ENCODE measurements around the gene GKN1.
A peak's percentile ranks its signal among the peaks of the same experiment; 100 is the strongest.

The GKN1 gene

DNA sequence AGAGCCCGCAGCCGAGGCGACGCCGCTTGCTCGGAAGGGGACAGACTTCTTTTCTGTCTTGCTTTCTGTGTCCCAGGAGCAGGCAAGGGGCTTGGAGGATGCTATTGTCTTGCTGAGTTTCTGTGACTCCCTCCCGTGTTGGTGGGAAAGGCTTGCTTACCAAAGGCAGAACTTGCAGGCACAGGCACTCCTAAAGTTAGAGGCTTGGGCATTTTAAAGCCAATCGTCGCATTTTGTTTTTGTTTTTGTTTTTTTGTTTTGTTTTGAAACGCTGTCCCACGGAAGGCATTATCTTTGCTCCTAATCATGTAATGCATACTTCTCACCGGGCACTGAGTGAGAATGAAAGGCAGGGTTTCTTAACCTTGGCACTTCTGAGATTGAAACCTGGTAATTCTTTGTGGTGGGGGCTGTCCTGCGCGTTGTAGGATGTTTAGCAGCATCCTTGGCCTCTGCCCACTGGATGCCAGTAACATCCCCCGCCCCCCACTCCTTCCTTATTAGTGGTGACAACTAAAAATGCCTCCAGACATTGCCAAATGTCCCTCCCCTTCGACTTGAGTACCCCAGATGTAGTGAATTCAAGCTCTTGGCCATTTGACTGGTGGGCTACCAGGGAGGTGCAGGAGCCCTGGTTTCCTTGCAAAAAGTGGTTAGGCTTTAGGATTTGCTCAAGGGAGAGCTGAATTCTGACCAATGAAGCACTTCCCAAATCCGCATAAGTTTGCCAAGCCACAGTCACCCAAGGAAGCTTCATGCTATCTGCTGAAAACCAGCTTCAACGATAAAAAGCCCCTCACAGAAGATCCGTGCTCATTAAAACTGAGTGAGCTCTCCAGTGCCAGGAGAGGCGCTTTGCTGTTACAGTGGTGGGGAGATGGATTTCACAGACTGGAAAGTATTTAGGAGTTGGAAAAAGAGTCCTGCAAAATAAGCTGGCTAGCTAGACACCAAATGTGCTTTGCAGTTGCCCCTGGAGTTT lies 39.7 kb downstream of the GKN1 start:
- H3K27me3 Mint-ChIP-seq, result peaks cover 84% of the 10 kb centered on the region
- H3K36me3 Mint-ChIP-seq (ENCODE audit: insufficient read depth), result peaks cover 5% of the 10 kb centered on the region
- ATAC-seq (replicated peaks; ENCODE audit: extremely low read depth, poor library complexity, severe bottlenecking) (no peak), DNase-seq (ENCODE audit: low spot score in 2 of 2) (no peak)
- H3K4me1 Mint-ChIP-seq, result peaks cover 19% of the 10 kb centered on the region
- H3K27ac Mint-ChIP-seq (ENCODE audit: low read depth), result no peak overlapping the region
- peak overlapping the region; percentile 80 for H3K4me3 Mint-ChIP-seq
- H3K9me3 Mint-ChIP-seq, result no peaks in the 10 kb centered on the region

- no peaks in the 10 kb centered on the region for H3K9me3 Mint-ChIP-seq
- H3K4me3 Mint-ChIP-seq, result no peak overlapping the region
- peaks cover 3% of the 10 kb centered on the region for H3K36me3 Mint-ChIP-seq (ENCODE audit: insufficient read depth)
- H3K27ac Mint-ChIP-seq (ENCODE audit: low read depth), result no peak overlapping the region
- ATAC-seq (replicated peaks; ENCODE audit: extremely low read depth, poor library complexity, severe bottlenecking), result no peak
- H3K27me3 Mint-ChIP-seq, result peaks cover 86% of the 10 kb centered on the region
- H3K4me1 Mint-ChIP-seq, result peaks cover 19% of the 10 kb centered on the region
- DNase-seq (ENCODE audit: low spot score in 2 of 2), result no peak
Observed at GRCh38 chr2:69017080-69017479, 42.6 kb downstream of the GKN1 start.

- peaks cover 79% of the 10 kb centered on the region for H3K27me3 Mint-ChIP-seq
- H3K27ac Mint-ChIP-seq (ENCODE audit: low read depth), result no peak overlapping the region
- peaks cover 3% of the 10 kb centered on the region for H3K36me3 Mint-ChIP-seq (ENCODE audit: insufficient read depth)
- H3K4me1 Mint-ChIP-seq, result peaks cover 14% of the 10 kb centered on the region
- no peak for ATAC-seq (replicated peaks; ENCODE audit: extremely low read depth, poor library complexity, severe bottlenecking)
- H3K9me3 Mint-ChIP-seq, result no peaks in the 10 kb centered on the region
- no peak for DNase-seq (ENCODE audit: low spot score in 2 of 2)
- no peak overlapping the region for H3K4me3 Mint-ChIP-seq
Observed at GRCh38 chr2:69017835-69018234, 43.4 kb downstream of the GKN1 start.

DNA sequence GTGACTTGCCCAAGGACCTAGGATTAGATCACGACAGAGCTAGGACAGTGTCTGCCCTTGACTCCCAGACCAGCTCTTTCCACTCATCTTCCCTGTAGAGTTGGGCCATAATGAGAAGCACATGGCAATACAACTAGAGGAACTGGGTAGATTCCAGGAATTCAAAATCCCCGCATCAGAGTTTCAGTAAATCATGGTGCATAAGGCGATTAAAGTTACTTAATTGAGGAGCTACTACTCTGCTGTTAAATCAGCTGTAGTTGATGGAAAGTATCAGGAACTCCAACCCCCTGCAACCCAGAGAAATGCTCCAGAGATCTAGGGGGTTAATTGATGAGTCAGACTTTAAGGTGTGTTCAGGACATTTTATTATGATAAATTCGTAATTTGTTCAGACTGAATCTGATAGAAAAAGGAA lies 44.3 kb downstream of the GKN1 start:
- DNase-seq (ENCODE audit: low spot score in 2 of 2) (no peak), ATAC-seq (replicated peaks; ENCODE audit: extremely low read depth, poor library complexity, severe bottlenecking) (no peak)
- peaks cover 7% of the 10 kb centered on the region for H3K4me1 Mint-ChIP-seq
- peaks cover 71% of the 10 kb centered on the region for H3K27me3 Mint-ChIP-seq
- H3K27ac Mint-ChIP-seq (ENCODE audit: low read depth), result no peak overlapping the region
- no peak overlapping the region for H3K4me3 Mint-ChIP-seq
- H3K9me3 Mint-ChIP-seq, result no peaks in the 10 kb centered on the region
- peaks cover 3% of the 10 kb centered on the region for H3K36me3 Mint-ChIP-seq (ENCODE audit: insufficient read depth)

- no peaks in the 10 kb centered on the region for H3K4me1 Mint-ChIP-seq
- no peak overlapping the region for H3K27ac Mint-ChIP-seq (ENCODE audit: low read depth)
- peaks cover 51% of the 10 kb centered on the region for H3K27me3 Mint-ChIP-seq
- DNase-seq (ENCODE audit: low spot score in 2 of 2), result no peak
- H3K9me3 Mint-ChIP-seq, result no peaks in the 10 kb centered on the region
- no peak overlapping the region for H3K4me3 Mint-ChIP-seq
- no peak for ATAC-seq (replicated peaks; ENCODE audit: extremely low read depth, poor library complexity, severe bottlenecking)
- H3K36me3 Mint-ChIP-seq (ENCODE audit: insufficient read depth), result peaks cover 3% of the 10 kb centered on the region
Observed at GRCh38 chr2:69020496-69021426, 46.3 kb downstream of the GKN1 start.

DNA sequence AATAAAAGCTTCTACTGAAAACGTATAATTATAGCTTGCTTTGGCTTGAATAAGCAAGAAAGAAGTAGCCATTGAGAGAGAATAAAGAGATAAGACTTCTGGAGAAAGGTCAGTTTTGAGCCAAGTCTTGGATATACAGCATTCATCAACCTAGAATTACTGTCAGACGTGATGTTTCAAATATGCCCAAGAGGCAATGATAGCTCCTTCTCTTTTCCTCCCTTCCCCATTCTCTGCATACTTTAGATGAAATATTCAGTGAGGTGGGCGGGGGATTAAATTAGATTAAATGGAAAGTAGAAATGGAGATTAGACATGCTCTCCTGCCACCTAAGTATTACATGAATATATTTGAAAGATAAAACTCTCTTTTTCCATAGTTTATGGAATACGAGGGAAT lies 47.3 kb downstream of the GKN1 start:
- DNase-seq (ENCODE audit: low spot score in 2 of 2) (no peak), ATAC-seq (replicated peaks; ENCODE audit: extremely low read depth, poor library complexity, severe bottlenecking) (no peak)
- no peak overlapping the region for H3K4me3 Mint-ChIP-seq
- no peaks in the 10 kb centered on the region for H3K4me1 Mint-ChIP-seq
- peaks cover 54% of the 10 kb centered on the region for H3K27me3 Mint-ChIP-seq
- H3K27ac Mint-ChIP-seq (ENCODE audit: low read depth), result no peak overlapping the region
- H3K36me3 Mint-ChIP-seq (ENCODE audit: insufficient read depth), result peaks cover 3% of the 10 kb centered on the region
- no peaks in the 10 kb centered on the region for H3K9me3 Mint-ChIP-seq

- ATAC-seq (replicated peaks; ENCODE audit: extremely low read depth, poor library complexity, severe bottlenecking) (no peak), DNase-seq (ENCODE audit: low spot score in 2 of 2) (no peak)
Observed at GRCh38 chr2:69022548-69022947, 48.1 kb downstream of the GKN1 start.

DNA sequence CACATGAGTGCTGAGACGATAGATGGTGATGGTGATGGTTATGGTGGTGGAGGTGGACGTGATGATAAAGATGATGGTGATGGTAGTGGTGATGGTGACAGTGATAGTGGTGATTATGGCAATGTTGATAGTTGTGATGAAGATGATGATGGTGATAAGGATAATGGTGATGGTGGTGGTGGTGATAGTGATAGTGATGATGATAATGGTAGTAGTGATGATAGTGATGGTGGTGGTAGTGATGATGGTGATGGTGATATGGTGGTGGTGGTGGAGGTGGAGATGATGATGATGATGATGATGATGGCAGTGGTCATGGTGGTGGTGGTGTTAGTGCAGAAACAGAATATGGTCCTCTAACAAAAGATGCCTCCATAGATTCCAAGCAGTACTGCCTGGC lies 48.8 kb downstream of the GKN1 start:
- H3K27me3 Mint-ChIP-seq, result peaks cover 51% of the 10 kb centered on the region
- peaks cover 1% of the 10 kb centered on the region for H3K36me3 Mint-ChIP-seq (ENCODE audit: insufficient read depth)
- DNase-seq (ENCODE audit: low spot score in 2 of 2), result no peak
- H3K9me3 Mint-ChIP-seq, result no peaks in the 10 kb centered on the region
- no peaks in the 10 kb centered on the region for H3K4me1 Mint-ChIP-seq
- ATAC-seq (replicated peaks; ENCODE audit: extremely low read depth, poor library complexity, severe bottlenecking), result no peak
- H3K27ac Mint-ChIP-seq (ENCODE audit: low read depth), result no peak overlapping the region
- H3K4me3 Mint-ChIP-seq, result no peak overlapping the region

More at GRCh38 chr2:69022548-69022947, 48.1 kb downstream of the GKN1 start:
- H3K9me3 Mint-ChIP-seq, result no peaks in the 10 kb centered on the region
- H3K27me3 Mint-ChIP-seq, result peaks cover 54% of the 10 kb centered on the region
- H3K36me3 Mint-ChIP-seq (ENCODE audit: insufficient read depth), result peaks cover 1% of the 10 kb centered on the region
- no peak overlapping the region for H3K27ac Mint-ChIP-seq (ENCODE audit: low read depth)
- H3K4me1 Mint-ChIP-seq, result no peaks in the 10 kb centered on the region
- H3K4me3 Mint-ChIP-seq, result no peak overlapping the region

DNA sequence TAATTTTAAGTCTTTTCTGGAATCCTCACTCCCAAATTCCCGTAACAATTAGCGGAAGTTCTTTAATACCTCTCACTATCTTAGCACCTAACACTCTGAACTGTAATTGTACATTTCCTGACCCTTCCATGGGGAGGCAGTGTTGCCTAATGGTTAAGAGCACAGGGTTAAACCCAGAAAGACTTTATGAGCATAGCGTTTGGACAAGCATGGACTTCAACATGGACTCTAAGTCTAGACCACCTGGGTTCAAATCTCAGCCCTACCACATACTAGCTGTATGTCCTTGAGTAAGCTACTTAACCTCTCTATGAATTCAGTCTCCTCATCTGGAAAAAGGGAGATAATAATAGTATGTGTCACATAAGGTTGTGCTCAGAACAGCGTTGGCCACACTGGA lies 51.6 kb downstream of the GKN1 start:
- H3K27ac Mint-ChIP-seq (ENCODE audit: low read depth), result no peak overlapping the region
- no peaks in the 10 kb centered on the region for H3K36me3 Mint-ChIP-seq (ENCODE audit: insufficient read depth)
- H3K9me3 Mint-ChIP-seq, result no peaks in the 10 kb centered on the region
- ATAC-seq (replicated peaks; ENCODE audit: extremely low read depth, poor library complexity, severe bottlenecking) (no peak), DNase-seq (ENCODE audit: low spot score in 2 of 2) (no peak)
- peaks cover 32% of the 10 kb centered on the region for H3K27me3 Mint-ChIP-seq
- H3K4me1 Mint-ChIP-seq, result no peaks in the 10 kb centered on the region
- H3K4me3 Mint-ChIP-seq, result no peak overlapping the region

DNA sequence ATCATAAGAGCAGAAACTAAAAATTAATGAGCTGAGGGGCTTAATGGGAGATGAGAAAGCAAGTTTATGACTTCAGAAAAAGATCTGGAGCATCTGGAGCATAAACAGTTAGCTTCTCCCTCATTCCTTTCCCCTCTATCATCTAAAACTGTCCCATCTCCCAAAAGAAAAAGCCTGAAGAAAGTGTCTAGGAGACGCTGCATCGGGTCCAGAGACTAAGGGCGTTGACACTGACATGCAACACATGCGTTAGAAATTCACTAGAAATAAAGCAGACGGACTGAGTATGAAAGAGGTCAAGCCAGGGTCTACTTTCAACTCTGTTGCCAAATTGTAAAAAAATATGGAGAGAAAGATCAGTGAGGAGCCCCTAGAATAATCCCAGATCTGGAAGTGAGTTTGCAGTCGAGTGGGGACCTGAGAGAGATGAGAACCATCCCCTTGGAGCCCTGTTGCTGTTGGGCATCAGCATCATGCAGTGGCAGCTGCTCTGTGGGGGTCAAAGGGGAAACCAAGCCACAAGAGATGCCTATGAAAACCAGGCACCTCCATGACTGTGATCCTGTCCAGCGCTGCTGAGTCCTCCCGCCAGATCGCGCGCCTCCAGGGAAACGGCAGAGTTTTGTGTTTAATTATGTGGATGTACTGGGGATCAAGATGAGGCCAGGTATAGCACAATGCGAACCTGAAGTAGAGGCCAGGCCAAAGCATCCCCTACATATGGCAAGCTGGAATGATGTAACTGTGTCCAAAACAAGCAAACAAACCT lies 52.4 kb downstream of the GKN1 start:
- ATAC-seq (replicated peaks; ENCODE audit: extremely low read depth, poor library complexity, severe bottlenecking) (no peak), DNase-seq (ENCODE audit: low spot score in 2 of 2) (no peak)
- no peak overlapping the region for H3K27ac Mint-ChIP-seq (ENCODE audit: low read depth)
- no peak overlapping the region for H3K4me3 Mint-ChIP-seq
- H3K36me3 Mint-ChIP-seq (ENCODE audit: insufficient read depth), result no peaks in the 10 kb centered on the region
- no peaks in the 10 kb centered on the region for H3K9me3 Mint-ChIP-seq
- peaks cover 33% of the 10 kb centered on the region for H3K27me3 Mint-ChIP-seq
- no peaks in the 10 kb centered on the region for H3K4me1 Mint-ChIP-seq
